ENCODE measurements around the gene LRP11.

DNA sequence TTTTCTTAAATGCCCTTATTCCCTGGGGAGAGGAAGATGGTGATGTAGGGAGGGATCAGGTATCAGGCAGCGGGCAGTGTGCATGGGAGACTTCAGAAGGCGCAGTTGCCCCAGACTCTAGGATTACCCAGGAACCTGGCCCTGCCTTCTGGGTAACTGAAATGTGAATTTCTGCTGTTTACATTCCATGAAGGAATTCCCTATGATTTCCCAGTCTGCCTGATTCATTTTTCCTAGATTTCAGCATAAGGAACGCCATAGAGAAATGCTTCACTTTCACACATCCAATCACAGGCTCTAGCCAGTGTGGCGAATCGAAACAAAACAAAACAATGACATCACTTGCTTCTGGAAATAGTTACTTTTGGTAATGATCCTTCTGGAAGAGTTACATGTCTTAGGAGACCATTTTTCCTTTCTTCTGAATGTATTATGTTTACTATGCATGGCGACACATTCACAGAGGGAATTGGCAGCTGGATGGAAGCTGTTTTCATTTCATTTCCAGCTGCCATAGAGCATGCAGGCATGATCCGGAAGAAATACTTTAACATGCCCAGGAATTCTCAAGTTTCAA, 33.3 kb downstream of the LRP11 start:
- TF ChIP-seq TAF1 (IDR thresholded peaks at IDR 0.05; ENCODE audit: borderline replicate concordance, insufficient read depth, low read length) (no peak), POLR2AphosphoS5 (IDR thresholded peaks at IDR 0.05; ENCODE audit: low read depth, low read length) (no peak)

Measured in PFSK-1 (cell line).